ENCODE measurements around the gene MYG1. TPM values are rescaled to one million over a fixed set of nuclear protein-coding genes. Genes with fewer than 3 reads are reported as not detected.
"Not testable (repeated sequence)": the region's sequence is repeated elsewhere in the genome, so short reads cannot be mapped to it uniquely, and the experiment has no call there.

The MYG1 gene
- polyA plus RNA-seq, 3 donors: 49.3 to 64.3 (median 55.7) TPM

DNA sequence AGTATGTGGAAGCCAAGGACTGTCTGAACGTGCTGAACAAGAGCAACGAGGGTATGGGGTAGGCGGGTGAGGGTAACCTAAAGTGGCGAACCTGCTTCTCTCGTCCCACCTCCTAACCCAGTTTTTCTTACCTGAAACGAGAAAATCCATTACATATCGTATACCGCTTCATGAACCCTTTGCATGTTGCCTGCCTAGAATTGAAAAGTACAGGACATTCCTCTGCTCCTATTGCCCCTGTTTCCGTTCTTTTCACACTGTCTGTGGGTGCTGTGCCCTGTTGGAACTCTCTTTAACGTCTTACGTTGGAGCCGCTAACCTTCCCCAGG, 3.6 kb upstream of the MYG1 start:
- Mint-ChIP-seq H3K27me3 (ENCODE audit: low read depth in 3 of 3) (peaks cover 0 to 2% (median 0%) of the 10 kb centered on the region in 3 donors), H3K4me1 (peaks cover 56% of the 10 kb centered on the region), H3K27ac (peak overlapping the region; percentile 96 to 100 (median 99)), H3K4me3 (peak overlapping the region; percentile 96 to 97), H3K9me3 (peaks cover 0 to 2% (median 0%) of the 10 kb centered on the region in 7 donors), H3K36me3 (peaks cover 23 to 47% of the 10 kb centered on the region in 2 donors)
- peak overlapping the region; percentile 96 to 97 (median 97) for H3K4me3 ChIP-seq (replicated peaks in 1 of 3; ENCODE audit: low read depth in 2 of 3, low read length in 3 of 3)
- peak overlapping the region; percentile 89 for H3K9ac ChIP-seq (ENCODE audit: insufficient read depth, low read length, poor library complexity, severe bottlenecking)
- H3K9me3 ChIP-seq (replicated peaks in 1 of 2; ENCODE audit: control insufficient read depth in 1 of 2, insufficient read depth in 1 of 2, low read length in 2 of 2): no peaks in the 10 kb centered on the region
- DNase-seq: no peak
- whole genome bisulfite sequencing (ENCODE audit: insufficient coverage): 3% methylated on average over 5 of the region's 12 CpGs
- H3K36me3 ChIP-seq (replicated peaks in 1 of 2; ENCODE audit: control insufficient read depth in 1 of 2, insufficient read depth in 2 of 2, low read length in 2 of 2): peaks cover 13 to 27% of the 10 kb centered on the region in 2 donors
- TF ChIP-seq CTCF (IDR thresholded peaks at IDR 0.05): no peak
- H3K4me1 ChIP-seq (ENCODE audit: control insufficient read depth in 1 of 2, insufficient read depth in 2 of 2, low read length in 2 of 2): peaks cover 55 to 58% of the 10 kb centered on the region in 2 donors
- H3K27ac ChIP-seq (ENCODE audit: low read depth in 1 of 2, low read length in 2 of 2): peak overlapping the region; percentile 78 to 97
- peaks cover 35% of the 10 kb centered on the region for H3K79me2 ChIP-seq (ENCODE audit: insufficient read depth, low read length)
- intact Hi-C loops (cut with micrococcal nuclease): loop anchor here in 1 of 2 donors (5.0 kb wide), 1 partner anchor 156 kb away; the partner anchor contains the start of gene PCBP2
- no peaks in the 10 kb centered on the region for H4K20me1 ChIP-seq (ENCODE audit: insufficient read depth, low read length)
- H3K27me3 ChIP-seq (ENCODE audit: control insufficient read depth in 2 of 2, insufficient read depth in 2 of 2, low read length in 2 of 2): no peaks in the 10 kb centered on the region
- H3K4me2 ChIP-seq (replicated peaks; ENCODE audit: extremely low read depth, low read length, poor library complexity, severe bottlenecking): peak overlapping the region; percentile 96
- H2AFZ ChIP-seq (ENCODE audit: insufficient read depth, low read depth, low read length, poor library complexity, severe bottlenecking): peak overlapping the region; percentile 86

GRCh38 chr12:53297106-53297505, 2.4 kb upstream of the MYG1 start:
- H3K27me3 Mint-ChIP-seq (ENCODE audit: low read depth in 3 of 3); H3K9me3 ChIP-seq (replicated peaks in 1 of 2; ENCODE audit: control insufficient read depth in 1 of 2, insufficient read depth in 1 of 2, low read length in 2 of 2); DNase-seq; H3K27me3 ChIP-seq (ENCODE audit: control insufficient read depth in 2 of 2, insufficient read depth in 2 of 2, low read length in 2 of 2); H4K20me1 ChIP-seq (ENCODE audit: insufficient read depth, low read length); H2AFZ ChIP-seq (ENCODE audit: insufficient read depth, low read depth, low read length, poor library complexity, severe bottlenecking); H3K9ac ChIP-seq (ENCODE audit: insufficient read depth, low read length, poor library complexity, severe bottlenecking); H3K9me3 Mint-ChIP-seq: not testable (repeated sequence)
- peaks cover 22 to 47% of the 10 kb centered on the region in 2 donors for H3K36me3 Mint-ChIP-seq
- H3K4me1 Mint-ChIP-seq: peaks cover 64% of the 10 kb centered on the region
- Histone ChIP-seq H3K4me1 (ENCODE audit: control insufficient read depth in 1 of 2, insufficient read depth in 2 of 2, low read length in 2 of 2) (peaks cover 55 to 63% of the 10 kb centered on the region in 2 donors), H3K4me2 (replicated peaks; ENCODE audit: extremely low read depth, low read length, poor library complexity, severe bottlenecking) (peak overlapping the region; percentile 96), H3K27ac (ENCODE audit: low read depth in 1 of 2, low read length in 2 of 2) (peak overlapping the region; percentile 78 to 97), H3K4me3 (replicated peaks in 1 of 3; ENCODE audit: low read depth in 2 of 3, low read length in 3 of 3) (peak overlapping the region in 1 of 3 experiments; percentile 96), H3K36me3 (replicated peaks in 1 of 2; ENCODE audit: control insufficient read depth in 1 of 2, insufficient read depth in 2 of 2, low read length in 2 of 2) (peaks cover 12 to 29% of the 10 kb centered on the region in 2 donors), H3K79me2 (ENCODE audit: insufficient read depth, low read length) (peaks cover 47% of the 10 kb centered on the region)
- H3K4me3 Mint-ChIP-seq: peak overlapping the region in 1 of 2 donors; percentile 88
- intact Hi-C loops (cut with micrococcal nuclease): loop anchor here in 1 of 2 donors (5.0 kb wide), 1 partner anchor 155 kb away; the partner anchor contains the start of gene PCBP2
- 99% methylated on average over 10 of the region's 10 CpGs for WGBS (ENCODE audit: insufficient coverage)
- H3K27ac Mint-ChIP-seq: peak overlapping the region; percentile 99 to 100 (median 99)
